ENCODE results near the gene CTNNA2.

The CTNNA2 gene

DNA sequence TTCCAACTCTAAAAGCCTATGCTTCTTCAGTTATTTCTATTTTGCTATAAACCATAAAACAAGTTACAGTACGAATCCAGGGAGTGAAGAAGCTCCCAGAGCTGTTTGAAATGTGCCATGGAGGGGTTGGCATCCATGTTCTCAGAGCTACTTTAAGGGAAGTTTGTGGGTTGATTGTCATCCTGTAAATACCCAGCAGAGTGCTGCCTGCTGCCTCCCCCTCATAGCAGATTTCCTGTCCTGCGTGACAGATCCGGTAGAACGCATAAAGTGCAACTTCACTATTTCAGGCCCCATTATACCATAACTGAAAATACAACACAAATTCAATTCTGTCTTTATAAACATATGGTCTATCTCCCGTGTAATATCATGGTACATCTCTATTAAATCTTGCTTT is 114.4 kb downstream of the CTNNA2 start:
- TF ChIP-seq CTCF (IDR thresholded peaks at IDR 0.05) (no peak), ZFX (IDR thresholded peaks at IDR 0.05; ENCODE audit: borderline replicate concordance) (no peak)
- no peak overlapping the region for H3K27ac ChIP-seq

DNA sequence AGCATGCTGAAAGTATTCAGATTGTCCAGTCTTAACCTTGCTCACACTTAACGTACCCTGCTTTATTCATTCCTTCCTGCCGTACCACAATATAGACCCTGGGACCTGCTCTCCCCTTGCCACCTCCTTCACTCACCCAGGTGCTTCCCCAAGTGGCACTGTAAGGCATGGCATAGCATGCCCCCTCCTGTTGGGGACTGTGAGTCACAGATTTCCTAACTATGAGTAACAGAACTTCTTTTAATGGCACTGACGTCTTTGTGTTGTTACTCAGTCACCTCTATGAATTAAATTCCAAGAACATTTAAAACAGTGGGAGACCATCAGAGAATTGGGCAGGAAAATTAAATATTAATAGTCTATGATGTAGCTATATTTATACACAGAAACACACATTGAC is 117.2 kb downstream of the CTNNA2 start:
- TF ChIP-seq ZFX (IDR thresholded peaks at IDR 0.05; ENCODE audit: borderline replicate concordance) (no peak), CTCF (IDR thresholded peaks at IDR 0.05) (no peak)
- H3K27ac ChIP-seq, result no peak overlapping the region

- no peak overlapping the region for H3K27ac ChIP-seq
- TF ChIP-seq CTCF (IDR thresholded peaks at IDR 0.05) (no peak), ZFX (IDR thresholded peaks at IDR 0.05; ENCODE audit: borderline replicate concordance) (no peak)
Measured at GRCh38 chr2:79630972-79631557, 118.2 kb downstream of the CTNNA2 start.

- H3K27ac ChIP-seq, result no peak overlapping the region
Measured at GRCh38 chr2:79638410-79638809, 125.6 kb downstream of the CTNNA2 start.

DNA sequence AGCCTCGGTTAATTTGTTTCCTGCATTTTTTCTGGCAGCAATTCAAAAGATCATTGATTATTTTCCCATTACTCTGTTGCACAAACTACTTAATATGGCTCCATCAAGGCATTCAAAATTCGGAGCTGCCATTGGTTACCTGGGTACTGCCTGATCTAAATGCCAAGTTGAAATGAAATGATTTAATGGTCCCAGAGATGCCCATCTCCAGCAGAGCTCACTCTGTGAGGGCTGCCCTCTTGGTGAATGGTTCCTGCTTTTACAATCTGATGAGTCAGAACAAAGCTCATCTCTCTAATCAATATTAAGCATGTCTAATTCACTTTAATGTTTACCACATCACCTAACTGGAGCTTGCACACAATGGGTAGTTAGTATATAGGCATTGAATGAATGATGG is 126.1 kb downstream of the CTNNA2 start:
- H3K27ac ChIP-seq, result no peak overlapping the region
- TF ChIP-seq ZFX (IDR thresholded peaks at IDR 0.05; ENCODE audit: borderline replicate concordance) (no peak), CTCF (IDR thresholded peaks at IDR 0.05) (no peak)

More at GRCh38 chr2:79638410-79638809, 125.6 kb downstream of the CTNNA2 start:
- TF ChIP-seq ZFX (IDR thresholded peaks at IDR 0.05; ENCODE audit: borderline replicate concordance), result no peak
- TF ChIP-seq CTCF (IDR thresholded peaks at IDR 0.05), result no peak

GRCh38 chr2:79640001-79640400 is 127.2 kb downstream of the CTNNA2 start:
- TF ChIP-seq ZFX (IDR thresholded peaks at IDR 0.05; ENCODE audit: borderline replicate concordance) (no peak), CTCF (IDR thresholded peaks at IDR 0.05) (no peak)
- no peak overlapping the region for H3K27ac ChIP-seq

DNA sequence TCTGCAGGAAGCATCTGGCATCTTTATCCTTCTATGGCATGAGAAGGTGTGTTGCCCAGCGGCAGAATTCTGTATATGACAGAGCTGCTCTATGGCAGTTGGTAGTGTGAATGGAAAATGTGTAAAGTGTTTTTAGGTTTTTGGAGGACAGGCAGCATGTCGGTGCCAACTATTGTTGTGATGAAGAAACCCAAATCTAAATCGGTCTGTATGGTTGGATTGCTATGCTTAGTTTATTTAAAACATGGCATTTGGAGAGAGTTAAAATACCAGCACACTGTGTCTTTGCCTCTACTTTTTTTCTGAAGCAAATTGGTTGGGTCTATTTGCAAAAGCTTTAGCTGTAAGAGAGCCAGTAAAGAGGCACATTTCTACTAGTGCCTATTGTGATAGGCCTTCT is 136.7 kb downstream of the CTNNA2 start:
- TF ChIP-seq CTCF (IDR thresholded peaks at IDR 0.05) (no peak), ZFX (IDR thresholded peaks at IDR 0.05; ENCODE audit: borderline replicate concordance) (no peak)
- no peak overlapping the region for H3K27ac ChIP-seq

Data from 22Rv1 (cell line).